ENCODE results near the gene TAC1.

- no peak for TF ChIP-seq POLR2AphosphoS5 (IDR thresholded peaks at IDR 0.05; ENCODE audit: insufficient read depth, low read depth, low read length)
- no peak for TF ChIP-seq CTCF (IDR thresholded peaks at IDR 0.05; ENCODE audit: extremely low read depth in 1 of 2, insufficient read depth in 1 of 2, low read depth in 1 of 2, low read length in 2 of 2)
- TF ChIP-seq FOS (IDR thresholded peaks at IDR 0.05; ENCODE audit: borderline replicate concordance, insufficient read depth, low read length): no peak
- TF ChIP-seq POLR2A (IDR thresholded peaks at IDR 0.05; ENCODE audit: low read depth, low read length): no peak
- TF ChIP-seq, protein P1, sequence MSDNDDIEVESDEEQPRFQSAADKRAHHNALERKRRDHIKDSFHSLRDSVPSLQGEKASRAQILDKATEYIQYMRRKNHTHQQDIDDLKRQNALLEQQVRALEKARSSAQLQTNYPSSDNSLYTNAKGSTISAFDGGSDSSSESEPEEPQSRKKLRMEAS (IDR thresholded peaks at IDR 0.05; ENCODE audit: insufficient read depth, insufficient read length): no peak
- TF ChIP-seq EZH2 (IDR thresholded peaks at IDR 0.05; ENCODE audit: borderline replicate concordance, low read depth, low read length, severe bottlenecking): no peak
- no peak for TF ChIP-seq MYC (IDR thresholded peaks at IDR 0.05; ENCODE audit: low read depth, low read length)
- TF ChIP-seq JUN (IDR thresholded peaks at IDR 0.05; ENCODE audit: borderline replicate concordance, insufficient read depth, insufficient read length, low read depth): no peak
- no peak for TF ChIP-seq GATA2 (IDR thresholded peaks at IDR 0.05; ENCODE audit: insufficient read depth, insufficient read length, low read depth, low read length)
These were observed 25.9 kb downstream of the TAC1 start for GRCh38 chr7:97757824-97758223.

All from endothelial cell of umbilical vein (primary cell).